H1 (cell line): ENCODE results near the gene ZNF385D.

Source experiments
- BACH1 ChIP-seq: IDR thresholded peaks from 2 replicates; pipeline ENCODE4 v1.6.1; 2012; ENCODE audit warnings: low read length, improper control_type of control experiment
- EZH2 ChIP-seq: fragments of 200-600 bp; sonication (generic); IDR thresholded peaks from 2 replicates; pipeline ENCODE4 v1.7.1; 2012; ENCODE audit warnings: low read depth, mild to moderate bottlenecking, moderate library complexity, low read length, inconsistent platforms; ENCODE audit not compliant: severe bottlenecking
- JUN ChIP-seq: IDR thresholded peaks from 2 replicates; pipeline ENCODE4 v1.6.1; 2011; ENCODE audit warnings: low read depth, mild to moderate bottlenecking, improper control_type of control experiment, low read length
- JUND ChIP-seq: IDR thresholded peaks from 2 replicates; pipeline ENCODE4 v1.6.1; 2011; ENCODE audit warnings: mild to moderate bottlenecking, improper control_type of control experiment, low read length
- POLR2A ChIP-seq, 2 experiments: IDR thresholded peaks; 1 replicate in 1 of 2; 2 replicates in 1 of 2; pipeline ENCODE4 v1.6.1; 2011; ENCODE audit warnings: low read depth in 2 of 2, low read length in 2 of 2, mild to moderate bottlenecking in 2 of 2; ENCODE audit errors: control extremely low read depth in 1 of 2
- POU5F1 ChIP-seq: IDR thresholded peaks from 2 replicates; pipeline ENCODE4 v1.6.1; 2011; ENCODE audit warnings: low read depth, mild to moderate bottlenecking, low read length, moderate library complexity
- RAD21 ChIP-seq, 2 experiments: IDR thresholded peaks in 1 of 2; conservative IDR thresholded peaks in 1 of 2; 2 replicates each; pipeline ENCODE4 v1.6.1; 2011; ENCODE audit warnings: low read depth in 2 of 2, low read length in 2 of 2, improper control_type of control experiment in 1 of 2, inconsistent platforms in 1 of 2, mild to moderate bottlenecking in 1 of 2, moderate library complexity in 1 of 2
- SIN3A ChIP-seq, 2 experiments: IDR thresholded peaks in 1 of 2; conservative IDR thresholded peaks in 1 of 2; 2 replicates each; pipeline ENCODE4 v1.6.1; 2011 to 2012; ENCODE audit warnings: low read length in 2 of 2, improper control_type of control experiment in 1 of 2, low read depth in 1 of 2, mild to moderate bottlenecking in 1 of 2
- SP4 ChIP-seq: IDR thresholded peaks from 2 replicates; pipeline ENCODE4 v1.6.1; 2012; ENCODE audit warnings: low read length, inconsistent platforms
- TAF7 ChIP-seq: optimal IDR thresholded peaks from 2 replicates; pipeline ENCODE3; 2011; ENCODE audit warnings: low read depth, mild to moderate bottlenecking, inconsistent platforms, low read length, moderate library complexity, borderline replicate concordance
- YY1 ChIP-seq: IDR thresholded peaks from 2 replicates; pipeline ENCODE4 v1.6.1; 2011; ENCODE audit warnings: low read depth, mild to moderate bottlenecking, low read length
- TF ChIP-seq, protein P1 (sequence below), 3 experiments: IDR thresholded peaks; 1 replicate in 2 of 3; 2 replicates in 1 of 3; pipeline versions ENCODE4 v1.5.1 to v1.6.1; 2011; ENCODE audit warnings: low read length in 3 of 3, mild to moderate bottlenecking in 3 of 3, inconsistent platforms in 2 of 3, low read depth in 1 of 3, moderate library complexity in 1 of 3; ENCODE audit not compliant: insufficient read depth in 1 of 3; ENCODE audit errors: control extremely low read depth in 1 of 3
- TF ChIP-seq, protein P2 (sequence below): IDR thresholded peaks from 2 replicates; pipeline ENCODE4 v1.6.1; 2012; ENCODE audit warnings: low read length, inconsistent platforms
- TF ChIP-seq, protein P3 (sequence below): IDR thresholded peaks from 2 replicates; pipeline ENCODE4 v1.6.1; 2011; ENCODE audit warnings: low read length, improper control_type of control experiment

DNA sequence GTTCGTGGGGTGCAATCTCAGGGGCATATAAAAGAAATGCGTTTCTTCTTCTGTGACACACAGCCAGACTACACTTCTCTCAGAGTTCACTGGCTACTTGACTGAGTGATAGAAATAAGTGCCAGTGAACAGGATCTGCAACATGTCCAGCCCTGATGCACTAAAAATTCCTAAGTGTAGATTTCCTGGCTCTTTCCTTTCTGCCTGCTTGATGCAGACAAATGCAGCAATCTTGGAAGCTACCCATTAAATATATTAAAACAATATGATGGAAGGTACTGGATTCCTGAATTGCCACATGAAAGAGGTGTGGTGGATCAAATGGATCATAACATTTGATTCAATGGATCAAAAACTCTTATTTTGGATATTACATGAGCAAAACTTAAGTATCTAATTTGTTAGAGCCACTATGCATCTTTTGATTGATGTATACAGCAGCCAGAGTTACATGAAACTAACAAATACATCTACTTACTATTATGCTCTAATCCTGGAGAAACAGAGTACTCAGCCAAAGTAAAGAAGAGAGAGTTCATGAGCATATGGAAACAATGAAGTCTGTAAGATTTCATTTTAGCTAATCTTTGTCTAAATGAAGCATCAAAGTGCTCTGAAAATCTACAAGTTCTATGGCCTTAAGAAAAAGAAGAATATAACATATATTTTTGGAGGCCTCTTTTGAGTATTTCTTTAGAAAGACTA lies 222.6 kb downstream of the ZNF385D start:
- no peak for TF ChIP-seq YY1
- no peak for TF ChIP-seq JUND
- TF ChIP-seq, protein P1, sequence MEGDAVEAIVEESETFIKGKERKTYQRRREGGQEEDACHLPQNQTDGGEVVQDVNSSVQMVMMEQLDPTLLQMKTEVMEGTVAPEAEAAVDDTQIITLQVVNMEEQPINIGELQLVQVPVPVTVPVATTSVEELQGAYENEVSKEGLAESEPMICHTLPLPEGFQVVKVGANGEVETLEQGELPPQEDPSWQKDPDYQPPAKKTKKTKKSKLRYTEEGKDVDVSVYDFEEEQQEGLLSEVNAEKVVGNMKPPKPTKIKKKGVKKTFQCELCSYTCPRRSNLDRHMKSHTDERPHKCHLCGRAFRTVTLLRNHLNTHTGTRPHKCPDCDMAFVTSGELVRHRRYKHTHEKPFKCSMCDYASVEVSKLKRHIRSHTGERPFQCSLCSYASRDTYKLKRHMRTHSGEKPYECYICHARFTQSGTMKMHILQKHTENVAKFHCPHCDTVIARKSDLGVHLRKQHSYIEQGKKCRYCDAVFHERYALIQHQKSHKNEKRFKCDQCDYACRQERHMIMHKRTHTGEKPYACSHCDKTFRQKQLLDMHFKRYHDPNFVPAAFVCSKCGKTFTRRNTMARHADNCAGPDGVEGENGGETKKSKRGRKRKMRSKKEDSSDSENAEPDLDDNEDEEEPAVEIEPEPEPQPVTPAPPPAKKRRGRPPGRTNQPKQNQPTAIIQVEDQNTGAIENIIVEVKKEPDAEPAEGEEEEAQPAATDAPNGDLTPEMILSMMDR (IDR thresholded peaks at IDR 0.05; ENCODE audit: control extremely low read depth in 1 of 3, insufficient read depth in 1 of 3, low read depth in 1 of 3, low read length in 3 of 3), result no peak
- TF ChIP-seq, protein P2, sequence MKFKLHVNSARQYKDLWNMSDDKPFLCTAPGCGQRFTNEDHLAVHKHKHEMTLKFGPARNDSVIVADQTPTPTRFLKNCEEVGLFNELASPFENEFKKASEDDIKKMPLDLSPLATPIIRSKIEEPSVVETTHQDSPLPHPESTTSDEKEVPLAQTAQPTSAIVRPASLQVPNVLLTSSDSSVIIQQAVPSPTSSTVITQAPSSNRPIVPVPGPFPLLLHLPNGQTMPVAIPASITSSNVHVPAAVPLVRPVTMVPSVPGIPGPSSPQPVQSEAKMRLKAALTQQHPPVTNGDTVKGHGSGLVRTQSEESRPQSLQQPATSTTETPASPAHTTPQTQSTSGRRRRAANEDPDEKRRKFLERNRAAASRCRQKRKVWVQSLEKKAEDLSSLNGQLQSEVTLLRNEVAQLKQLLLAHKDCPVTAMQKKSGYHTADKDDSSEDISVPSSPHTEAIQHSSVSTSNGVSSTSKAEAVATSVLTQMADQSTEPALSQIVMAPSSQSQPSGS, result no peak
- no peak for TF ChIP-seq JUN
- TF ChIP-seq, protein P3, sequence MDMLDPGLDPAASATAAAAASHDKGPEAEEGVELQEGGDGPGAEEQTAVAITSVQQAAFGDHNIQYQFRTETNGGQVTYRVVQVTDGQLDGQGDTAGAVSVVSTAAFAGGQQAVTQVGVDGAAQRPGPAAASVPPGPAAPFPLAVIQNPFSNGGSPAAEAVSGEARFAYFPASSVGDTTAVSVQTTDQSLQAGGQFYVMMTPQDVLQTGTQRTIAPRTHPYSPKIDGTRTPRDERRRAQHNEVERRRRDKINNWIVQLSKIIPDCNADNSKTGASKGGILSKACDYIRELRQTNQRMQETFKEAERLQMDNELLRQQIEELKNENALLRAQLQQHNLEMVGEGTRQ, result no peak
- TF ChIP-seq EZH2, result no peak
- no peak for TF ChIP-seq BACH1
- TF ChIP-seq RAD21 (IDR thresholded peaks at IDR 0.05 in 1 of 2, conservative IDR thresholded peaks at IDR 0.05 in 1 of 2; ENCODE audit: low read depth in 2 of 2, low read length in 2 of 2), result no peak
- no peak for TF ChIP-seq SP4
- no peak for TF ChIP-seq TAF7
- no peak for TF ChIP-seq SIN3A (conservative IDR thresholded peaks at IDR 0.05 in 1 of 2, IDR thresholded peaks at IDR 0.05 in 1 of 2; ENCODE audit: low read depth in 1 of 2, low read length in 2 of 2)
- TF ChIP-seq POU5F1, result no peak
- no peak for TF ChIP-seq POLR2A (IDR thresholded peaks at IDR 0.05; ENCODE audit: control extremely low read depth in 1 of 2, low read depth in 2 of 2, low read length in 2 of 2)
